HG02870 (cell line): ENCODE results near the gene ARNT2.
A peak's percentile ranks its signal among the peaks of the same experiment; 100 is the strongest.

Source experiments
- ATAC-seq: cut with Tn5 transposase; IDR thresholded peaks from one replicate; pipeline ENCODE4 v1.9.1; 2021; ENCODE audit warnings: mild to moderate bottlenecking, moderate library complexity; ENCODE audit not compliant: unreplicated experiment

Gene ARNT2

DNA sequence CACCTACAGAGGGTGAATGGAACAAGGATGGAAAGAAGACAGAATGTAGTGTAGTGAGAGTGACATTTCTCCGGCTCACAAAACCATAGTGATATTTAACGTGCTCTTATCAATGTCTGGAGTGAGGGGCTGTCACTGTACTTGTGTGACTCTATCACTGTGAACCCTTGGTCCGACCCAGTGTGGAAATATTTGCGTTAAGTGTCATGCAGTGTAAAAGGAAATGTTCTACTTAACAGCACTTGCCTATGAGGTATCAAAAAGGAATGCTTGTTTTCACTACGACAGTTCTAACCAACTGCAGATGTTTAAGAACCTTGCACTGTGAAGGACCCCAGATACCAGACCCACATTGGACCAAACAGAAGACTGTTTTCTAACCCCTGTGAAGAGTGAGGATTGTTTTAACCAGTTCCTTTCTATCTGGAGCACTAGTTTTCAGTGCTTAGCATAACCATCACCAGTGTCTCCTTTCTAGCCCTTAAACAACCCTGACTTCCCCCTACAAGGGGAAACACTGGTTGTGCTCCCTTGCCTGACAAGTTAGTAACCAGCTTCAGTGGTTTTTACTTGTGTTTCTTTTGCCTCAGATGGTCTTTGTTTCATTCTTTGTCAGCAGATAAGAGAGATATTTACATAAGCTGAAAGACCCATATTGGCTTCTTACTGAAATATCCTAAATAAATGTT, 146.2 kb downstream of the ARNT2 start:
- ATAC-seq: peak; percentile 82

DNA sequence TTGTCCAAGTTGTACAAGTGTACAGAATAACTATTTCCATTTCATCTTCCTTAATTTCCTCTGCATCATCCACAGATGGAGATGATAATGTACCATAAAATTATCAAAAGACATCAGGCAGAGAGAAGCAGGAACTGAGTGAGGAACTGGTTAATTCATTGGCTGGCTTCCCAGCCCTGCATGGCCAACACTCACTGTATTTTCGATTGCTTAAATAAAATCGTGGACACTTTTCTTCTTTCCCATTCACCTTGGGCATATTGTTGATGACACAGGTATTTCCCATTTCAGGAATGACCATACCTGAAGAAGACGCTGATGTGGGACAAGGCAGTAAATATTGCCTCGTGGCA, 146.7 kb downstream of the ARNT2 start:
- peak; percentile 15 for ATAC-seq

DNA sequence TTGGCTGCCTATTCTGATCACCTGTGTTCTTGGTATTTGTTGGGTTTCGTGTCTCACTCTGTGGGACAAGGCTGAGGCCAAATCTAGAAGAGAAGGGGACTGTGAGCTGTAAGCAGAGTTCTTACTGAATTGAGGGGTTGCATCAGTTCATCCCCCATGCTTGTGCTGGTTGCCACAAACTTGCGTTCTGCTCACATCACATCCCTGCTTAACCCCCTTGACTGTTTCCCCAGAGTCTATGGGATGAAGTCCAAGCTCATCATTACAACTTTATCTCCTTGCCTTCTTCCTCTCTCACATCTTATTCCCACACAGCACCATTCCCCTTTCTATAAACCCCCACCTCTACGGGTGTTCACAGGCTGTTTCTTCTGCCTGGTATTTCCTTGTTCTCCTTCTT, 147.2 kb downstream of the ARNT2 start:
- ATAC-seq: no peak

DNA sequence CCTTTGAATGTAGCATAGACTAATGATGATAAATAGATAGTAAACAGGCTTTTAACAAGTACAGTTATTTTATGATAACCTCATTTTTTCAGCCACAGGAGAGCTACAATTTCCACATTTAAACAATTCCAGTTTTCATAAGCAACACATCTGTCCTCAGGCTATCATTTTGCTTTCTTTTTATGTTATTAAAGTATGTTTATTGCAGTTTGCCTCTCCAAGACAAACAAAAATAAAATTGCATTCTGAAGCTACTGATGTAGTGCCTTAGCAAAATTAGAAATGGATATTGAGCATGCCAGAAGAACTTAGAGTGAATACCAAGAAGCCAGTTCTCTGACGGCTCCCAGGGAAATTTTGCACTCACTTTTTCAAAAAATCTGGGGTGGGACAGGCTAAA, 150.4 kb downstream of the ARNT2 start:
- no peak for ATAC-seq

DNA sequence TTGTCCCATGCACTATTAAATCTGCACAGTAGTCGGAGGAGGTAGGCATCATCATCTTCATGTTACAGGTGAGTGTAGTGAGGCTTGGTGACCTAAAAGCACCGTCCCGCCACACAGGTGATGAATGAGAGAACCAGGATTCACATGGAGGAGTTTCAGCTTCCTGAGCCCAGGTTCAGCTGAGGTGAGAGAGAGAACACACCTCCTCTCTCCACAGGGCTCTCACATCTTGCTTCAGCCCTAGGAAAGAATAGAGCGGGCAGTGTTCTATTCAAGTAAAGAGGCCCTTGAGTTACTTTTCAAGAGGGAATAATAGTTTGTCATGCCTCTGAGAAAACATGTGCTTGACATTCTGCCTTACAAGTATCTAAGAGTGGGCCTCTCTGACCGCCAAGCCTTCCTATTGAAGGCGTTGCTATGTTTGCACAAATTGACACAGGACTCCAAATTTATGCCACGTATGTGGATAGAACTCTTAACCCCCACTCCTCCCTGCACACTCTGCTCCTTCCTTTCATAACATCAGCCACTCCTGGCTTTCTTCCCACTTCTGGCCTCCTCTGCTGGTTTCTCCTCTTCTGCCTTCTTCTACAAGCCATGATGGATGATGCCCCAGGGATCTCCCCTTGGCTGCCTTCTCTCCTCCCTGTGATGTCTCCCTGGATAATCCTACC, 152.6 kb downstream of the ARNT2 start:
- ATAC-seq: no peak

DNA sequence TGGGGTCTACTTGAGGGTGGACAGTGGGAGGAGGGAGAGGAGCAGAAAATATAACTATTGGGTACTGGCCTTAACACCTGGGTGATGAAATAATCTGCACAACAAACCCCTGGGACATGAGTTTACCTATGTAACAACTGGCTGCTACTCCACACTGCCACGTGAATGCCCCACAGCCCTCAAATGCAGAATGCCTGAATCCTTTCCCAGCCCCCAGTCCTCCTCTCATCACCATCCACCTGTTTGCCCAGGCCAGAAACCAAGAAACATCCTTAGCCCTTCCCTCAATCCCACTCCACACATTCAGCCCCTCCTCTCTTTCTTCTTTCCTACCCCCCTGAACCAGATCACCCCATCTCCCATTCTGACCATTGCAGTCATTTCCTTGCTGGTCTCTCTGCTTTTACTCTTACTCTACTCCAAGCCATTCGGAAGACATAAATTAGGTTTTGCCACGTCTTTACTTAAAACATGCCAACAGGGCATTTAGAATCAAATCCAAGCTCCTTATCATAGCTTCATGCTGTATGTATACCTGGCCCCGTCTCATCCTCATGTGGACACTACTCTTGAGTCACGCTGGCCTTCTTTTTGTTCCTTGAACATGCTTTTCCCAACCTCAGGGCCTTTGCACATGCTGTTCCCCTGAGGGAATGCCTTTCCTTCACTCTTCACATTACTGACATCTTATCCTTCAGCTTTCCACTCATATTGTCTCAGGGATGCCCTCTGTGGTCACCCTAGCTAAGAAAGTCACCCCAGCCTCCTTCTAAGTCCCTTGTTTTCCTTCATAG, 153.5 kb downstream of the ARNT2 start:
- no peak for ATAC-seq

DNA sequence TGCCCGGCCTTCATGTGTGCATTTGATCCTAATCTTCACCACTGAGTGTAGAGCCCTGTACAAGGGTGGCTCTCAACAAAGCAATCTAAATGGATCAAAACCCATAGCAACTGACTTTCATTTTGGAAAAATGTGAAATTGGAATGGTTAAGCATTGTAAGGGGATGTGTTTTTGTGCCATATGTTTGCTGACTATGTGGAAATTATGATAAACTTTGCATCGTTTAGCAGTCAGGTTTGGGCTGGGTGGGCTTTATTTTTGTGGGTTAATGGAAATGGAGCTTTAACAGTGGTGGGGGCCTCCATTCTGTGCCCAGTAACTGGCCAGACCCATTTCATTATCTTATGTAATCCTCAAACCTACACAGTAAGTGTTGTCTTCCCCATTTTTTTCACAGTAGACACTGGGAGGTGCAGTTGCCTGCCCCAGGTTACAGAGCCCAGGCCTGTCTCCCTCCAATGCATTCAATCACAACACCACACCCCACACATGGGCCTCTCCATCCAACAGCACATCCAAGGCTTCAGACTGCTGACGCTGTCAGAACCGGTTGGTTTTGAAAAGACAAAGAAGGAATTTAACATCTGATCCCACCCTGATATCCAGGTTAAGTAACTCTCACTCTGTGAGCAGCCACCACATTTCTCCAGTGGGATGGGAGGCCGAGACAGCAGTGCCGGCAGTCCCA, 154.6 kb downstream of the ARNT2 start:
- ATAC-seq: no peak

DNA sequence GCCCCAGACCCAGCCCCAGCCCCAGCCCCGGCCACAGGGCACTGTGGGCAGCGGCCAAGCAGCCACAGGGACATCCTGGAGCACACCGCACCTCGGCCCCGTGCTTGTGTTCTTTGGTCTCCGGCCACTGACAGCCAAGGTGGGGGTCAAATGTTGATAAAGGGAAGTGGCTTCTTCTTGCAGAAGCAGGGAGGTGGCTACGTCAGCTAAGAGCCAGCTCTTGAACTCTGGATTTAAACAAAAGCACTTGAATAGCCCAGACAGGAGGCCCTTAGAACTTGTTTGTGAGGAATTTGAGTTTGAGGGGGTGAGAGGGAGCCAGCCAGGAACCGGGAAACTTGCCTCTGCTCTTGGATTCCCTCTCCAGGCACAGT, 155.1 kb downstream of the ARNT2 start:
- ATAC-seq: no peak

DNA sequence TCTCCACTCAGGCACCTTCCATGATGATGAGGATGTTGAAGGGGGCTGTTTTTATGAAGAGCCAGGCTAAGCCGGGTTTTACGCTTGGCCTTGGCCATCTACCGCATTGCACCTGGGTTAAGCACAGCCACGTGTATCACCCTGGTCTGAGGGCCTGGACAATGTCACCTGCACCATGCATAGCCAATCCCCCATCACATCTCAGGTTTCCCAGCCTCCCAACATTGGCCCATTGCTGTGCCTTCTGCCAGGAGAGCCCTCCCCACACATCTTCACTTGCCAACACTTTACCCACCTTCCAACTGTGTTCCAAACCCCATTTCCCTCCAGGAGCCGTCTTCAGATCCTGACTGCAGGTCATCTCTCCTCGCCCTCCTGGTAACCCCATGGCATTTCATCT, 155.6 kb downstream of the ARNT2 start:
- ATAC-seq: no peak

DNA sequence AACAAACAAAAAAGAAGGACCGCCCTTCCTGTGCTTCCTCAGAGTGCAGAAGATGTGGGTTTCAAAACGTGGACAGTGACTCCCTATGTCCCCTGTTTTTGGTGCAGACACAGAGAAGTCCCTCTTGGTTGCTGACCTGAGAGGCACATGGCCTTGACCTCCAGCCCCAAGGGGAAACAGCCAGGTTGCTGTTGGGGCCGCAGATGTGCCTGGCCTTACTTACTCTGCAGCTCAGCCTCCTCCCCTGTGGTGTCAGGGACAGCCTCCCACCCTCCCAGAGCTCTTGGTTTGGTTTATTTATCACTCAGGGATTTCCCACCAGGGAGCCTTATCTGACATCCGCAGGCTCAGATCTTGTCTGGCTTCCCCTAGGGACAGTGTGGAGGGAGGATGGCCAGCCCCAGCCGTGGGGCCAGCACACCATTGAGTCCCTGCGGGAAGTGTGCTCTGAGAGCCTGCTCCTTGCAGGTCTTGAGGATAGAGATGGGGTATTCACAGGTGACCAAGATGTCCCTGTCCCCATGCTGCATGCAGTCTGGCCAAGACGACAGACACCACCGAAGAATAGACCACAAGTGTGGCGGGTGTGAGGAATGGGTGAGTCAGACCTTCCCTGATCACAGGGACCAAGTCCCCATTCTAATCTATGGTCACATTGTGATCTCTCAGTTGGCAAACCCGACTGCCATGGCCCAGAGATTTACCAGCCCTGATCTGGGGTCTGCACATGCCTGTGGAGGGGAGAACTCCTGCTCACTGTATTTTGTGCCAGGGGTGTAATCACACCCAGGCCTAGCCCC, 156.6 kb downstream of the ARNT2 start:
- no peak for ATAC-seq

DNA sequence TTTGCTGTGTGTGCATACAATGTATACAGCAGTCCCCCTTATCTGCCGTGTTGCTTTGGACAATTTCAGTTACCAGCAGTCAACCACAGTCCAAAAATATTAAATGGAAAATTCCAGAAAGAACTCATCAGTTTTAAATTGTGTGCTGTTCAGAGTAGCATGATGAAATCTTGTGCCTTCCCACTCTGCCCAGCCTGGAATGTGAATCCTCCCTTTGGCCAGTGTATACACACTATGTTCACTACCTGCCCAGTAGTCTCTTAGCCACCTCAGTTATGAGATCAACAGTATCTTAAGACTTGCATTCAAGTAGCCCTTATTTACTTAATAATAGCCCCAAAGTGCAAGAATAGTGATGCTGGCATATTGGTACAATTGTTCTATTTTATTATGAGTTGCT, 157.3 kb downstream of the ARNT2 start:
- ATAC-seq: no peak

DNA sequence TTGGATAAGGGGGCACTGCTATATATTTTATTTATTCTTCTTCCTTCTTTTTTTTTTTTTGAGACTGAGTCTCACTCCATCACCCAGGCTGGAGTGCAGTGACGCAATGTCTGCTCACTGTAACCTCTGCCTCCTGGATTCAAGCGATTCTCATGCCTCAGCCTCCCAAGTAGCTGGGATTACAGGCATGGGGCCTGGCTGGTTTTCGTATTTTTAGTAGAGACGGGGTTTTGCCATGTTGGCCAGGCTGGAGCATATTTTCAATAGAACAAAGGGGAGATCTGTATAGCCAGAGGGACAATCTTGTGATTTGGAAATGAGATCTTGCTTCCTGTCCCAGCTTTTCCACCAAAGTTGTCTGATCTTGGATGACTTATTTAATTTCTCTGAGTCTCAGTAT, 157.9 kb downstream of the ARNT2 start:
- ATAC-seq: no peak

DNA sequence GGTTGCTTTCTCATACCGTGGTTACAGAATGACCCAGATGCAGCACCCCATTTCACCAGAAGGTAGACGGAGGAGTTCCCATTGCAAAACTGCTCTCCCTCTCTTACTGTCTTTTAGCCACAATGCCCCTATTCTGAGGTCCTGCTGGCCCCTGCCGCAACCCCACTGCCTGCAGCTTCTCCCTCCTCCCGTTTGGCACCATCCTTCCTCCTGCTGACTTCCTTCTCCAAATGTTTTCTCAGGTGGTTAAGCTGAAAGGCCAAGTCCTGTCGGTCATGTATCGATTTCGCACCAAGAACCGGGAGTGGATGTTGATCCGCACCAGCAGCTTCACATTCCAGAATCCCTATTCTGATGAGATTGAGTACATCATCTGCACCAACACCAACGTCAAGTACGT, 158.7 kb downstream of the ARNT2 start:
- ATAC-seq: no peak

DNA sequence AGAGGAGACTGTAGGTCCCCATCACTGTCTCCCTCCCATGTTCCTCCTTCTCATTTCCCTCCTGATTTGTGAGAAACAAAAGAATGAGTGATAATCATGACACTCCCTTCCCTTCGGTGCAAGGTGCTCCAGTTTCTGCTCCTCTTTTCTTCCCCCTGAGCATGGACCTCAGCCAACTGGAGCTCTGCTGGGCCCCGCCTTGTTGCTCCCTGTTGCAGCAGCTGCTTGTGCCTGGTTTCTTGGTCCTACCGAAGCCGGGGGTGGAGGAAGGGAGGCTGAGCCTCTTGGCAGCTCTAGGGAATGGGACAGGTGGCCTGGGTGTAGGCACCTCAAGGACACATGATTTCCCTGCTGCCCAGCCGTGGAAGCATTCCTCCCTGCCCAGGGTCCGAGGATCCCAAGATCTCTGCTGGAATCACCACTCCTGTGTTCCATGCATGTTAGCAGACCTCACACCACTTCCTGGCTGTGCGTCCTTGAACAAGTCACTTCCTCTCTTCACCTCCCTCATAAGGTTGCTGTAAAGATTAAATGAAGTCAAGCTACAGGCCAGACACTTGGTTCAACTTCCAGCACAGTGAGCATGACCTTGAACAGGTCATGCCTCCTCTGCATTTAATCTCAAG, 159.3 kb downstream of the ARNT2 start:
- ATAC-seq: no peak

DNA sequence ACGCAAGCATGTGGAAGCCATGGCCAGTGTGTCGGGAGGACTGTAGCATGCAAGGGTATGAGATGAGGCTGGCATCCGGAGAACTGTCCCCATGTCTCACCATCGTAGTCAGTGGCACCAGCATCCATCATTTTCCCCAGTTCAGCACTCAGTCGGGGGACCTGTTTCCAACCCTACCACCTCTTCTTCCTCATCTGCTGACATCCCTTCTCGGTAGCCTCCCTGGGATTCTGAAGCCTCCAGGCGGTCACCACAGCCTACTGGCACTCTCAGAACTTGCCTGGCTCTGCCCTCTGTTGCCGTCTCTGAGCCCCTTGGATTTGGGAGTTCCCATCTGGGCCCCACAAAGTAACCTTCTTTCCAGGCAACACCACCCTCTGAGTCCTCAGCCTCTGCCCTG, 159.9 kb downstream of the ARNT2 start:
- no peak for ATAC-seq

DNA sequence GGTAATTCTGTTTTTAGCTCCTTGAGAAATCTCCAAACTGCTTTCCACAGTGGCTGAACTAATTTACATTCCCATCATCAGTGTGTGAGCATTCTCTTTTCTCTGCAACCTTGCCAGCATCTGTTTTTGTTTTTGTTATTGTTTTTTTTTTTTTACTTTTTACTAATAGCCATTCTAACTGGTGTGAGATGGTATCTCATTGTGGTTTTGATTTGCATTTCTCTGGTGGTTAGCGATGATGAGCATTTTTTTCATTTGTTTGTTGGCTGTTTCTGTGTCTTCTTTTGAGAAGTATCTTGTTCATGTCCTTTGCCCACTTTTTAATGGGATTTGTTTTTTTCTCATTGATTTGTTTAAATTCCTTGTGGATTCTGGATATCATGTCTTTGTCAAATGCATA, 161.2 kb downstream of the ARNT2 start:
- ATAC-seq: no peak

DNA sequence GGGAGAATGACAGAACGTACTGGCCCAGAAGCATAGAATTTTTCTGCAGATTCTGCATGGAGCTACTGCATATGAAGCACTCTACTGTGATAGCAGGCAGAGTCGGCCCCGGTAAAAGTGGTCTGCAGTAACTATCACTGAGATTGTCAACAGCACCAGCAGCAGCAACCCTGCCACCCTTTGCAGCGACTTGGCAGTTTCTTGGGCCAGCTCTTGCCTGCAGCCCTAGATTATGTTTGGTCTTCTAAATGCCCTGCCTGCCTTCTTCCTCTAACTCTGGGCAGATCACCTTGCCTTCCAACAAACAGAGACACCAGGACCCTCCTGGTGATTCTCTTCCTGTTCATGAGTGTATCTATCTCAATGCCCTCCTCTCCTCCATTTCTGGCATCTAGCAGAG, 161.8 kb downstream of the ARNT2 start:
- ATAC-seq: no peak

DNA sequence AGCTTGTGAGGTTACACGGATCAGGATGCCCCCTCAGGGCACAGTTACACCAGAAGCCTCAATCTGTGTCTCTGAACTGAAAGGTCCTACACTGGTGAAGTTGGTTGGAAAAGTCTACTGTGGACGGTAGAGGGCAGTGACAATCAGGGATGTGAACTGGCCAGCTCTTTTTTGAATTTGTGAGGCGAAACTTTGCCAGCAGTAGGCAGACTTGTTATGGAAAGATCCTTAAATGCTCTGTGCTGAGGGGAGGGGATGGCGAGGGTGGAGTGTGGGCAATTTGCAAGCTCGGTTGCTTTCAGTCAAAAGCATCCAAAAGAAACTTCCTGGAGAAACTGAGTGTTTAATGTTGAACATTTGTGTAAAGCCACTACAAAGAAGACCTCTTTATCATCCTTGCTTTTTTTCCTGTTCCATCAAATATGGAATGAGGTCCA, 163.6 kb downstream of the ARNT2 start:
- no peak for ATAC-seq

DNA sequence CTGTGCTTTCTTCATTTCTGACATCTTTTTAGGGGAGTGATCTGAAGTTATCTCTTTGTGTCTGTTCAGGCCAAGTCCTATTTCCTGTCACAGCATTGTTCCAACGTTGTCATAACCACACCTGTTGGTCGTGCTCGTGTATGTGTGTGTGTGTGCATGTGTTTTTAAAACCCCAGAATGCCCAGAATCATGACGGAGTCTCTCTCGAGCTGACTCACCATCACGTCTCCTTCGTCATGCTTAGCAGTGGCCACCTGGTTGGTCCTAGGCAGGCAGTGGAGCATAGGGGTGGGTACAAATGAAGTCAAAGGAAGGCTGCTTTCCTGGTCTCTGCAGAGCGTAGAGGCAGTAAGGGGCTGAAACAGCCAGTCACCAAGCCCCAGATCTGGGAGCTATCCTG, 164.1 kb downstream of the ARNT2 start:
- no peak for ATAC-seq

DNA sequence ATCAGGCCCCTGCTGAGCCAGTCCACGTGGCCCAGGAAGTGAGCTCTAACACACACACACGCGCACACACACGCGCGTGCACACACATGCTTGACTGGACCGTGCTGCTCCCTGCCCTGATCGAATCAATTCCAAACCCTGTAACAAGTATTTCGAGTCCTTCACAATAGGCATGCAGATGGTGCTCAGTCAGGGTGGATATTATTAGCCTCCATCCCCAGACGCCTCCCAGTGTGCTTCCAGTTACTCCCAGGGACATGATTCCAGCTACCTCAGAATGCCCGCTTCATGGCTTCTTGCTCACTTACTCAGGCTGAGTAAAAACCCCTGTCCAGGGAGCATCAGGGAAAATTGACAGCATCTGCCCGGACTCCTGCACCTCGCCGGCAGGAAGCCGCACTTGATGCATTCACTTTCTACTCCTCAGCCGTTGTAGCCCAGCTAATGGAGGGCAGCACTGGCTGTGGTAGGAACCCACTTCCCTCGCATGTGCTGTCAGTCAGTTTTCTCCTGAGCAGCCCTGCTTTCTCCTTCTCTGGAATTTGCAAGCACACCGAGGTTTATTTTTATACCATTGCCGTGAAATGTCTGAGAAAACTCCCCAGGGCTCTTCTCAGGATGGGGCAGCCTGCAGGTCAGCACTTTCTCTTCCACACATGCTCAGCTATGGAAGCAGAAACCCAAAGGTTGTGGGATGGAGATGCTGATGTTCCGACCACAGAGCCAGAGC, 164.9 kb downstream of the ARNT2 start:
- ATAC-seq: no peak
